ENCODE results near the gene PDE6A.
A peak's percentile ranks its signal among the peaks of the same experiment; 100 is the strongest.

Gene PDE6A

DNA sequence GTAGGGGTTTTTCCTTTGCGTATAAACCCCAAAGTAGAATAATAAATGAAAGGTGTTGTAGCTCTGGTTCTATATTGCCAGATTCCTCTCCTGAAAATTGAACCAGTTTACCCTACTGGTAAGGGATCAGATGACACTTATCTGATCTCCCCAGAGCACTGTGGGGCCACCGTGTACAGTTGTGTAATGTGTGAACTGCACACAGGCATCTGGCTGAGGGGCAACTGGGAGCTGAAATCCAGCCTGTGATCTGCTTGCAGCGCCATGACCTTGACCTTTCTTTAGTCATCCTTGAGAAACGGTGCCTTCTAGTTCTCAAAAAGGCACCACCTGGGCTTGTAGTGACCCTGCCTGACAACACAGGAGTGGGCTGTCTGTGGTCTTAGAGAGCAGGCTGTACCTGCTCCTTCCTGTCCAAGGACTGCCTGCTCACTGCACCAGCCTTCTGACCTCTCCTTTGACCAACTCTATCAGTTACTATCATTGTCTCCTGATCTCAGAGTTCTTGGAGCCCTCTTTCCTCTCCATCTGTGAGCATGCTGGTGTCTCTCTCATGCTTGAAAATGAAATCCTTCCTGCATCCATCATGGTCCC lies 40.2 kb downstream of the PDE6A start:
- TF ChIP-seq, protein P1, sequence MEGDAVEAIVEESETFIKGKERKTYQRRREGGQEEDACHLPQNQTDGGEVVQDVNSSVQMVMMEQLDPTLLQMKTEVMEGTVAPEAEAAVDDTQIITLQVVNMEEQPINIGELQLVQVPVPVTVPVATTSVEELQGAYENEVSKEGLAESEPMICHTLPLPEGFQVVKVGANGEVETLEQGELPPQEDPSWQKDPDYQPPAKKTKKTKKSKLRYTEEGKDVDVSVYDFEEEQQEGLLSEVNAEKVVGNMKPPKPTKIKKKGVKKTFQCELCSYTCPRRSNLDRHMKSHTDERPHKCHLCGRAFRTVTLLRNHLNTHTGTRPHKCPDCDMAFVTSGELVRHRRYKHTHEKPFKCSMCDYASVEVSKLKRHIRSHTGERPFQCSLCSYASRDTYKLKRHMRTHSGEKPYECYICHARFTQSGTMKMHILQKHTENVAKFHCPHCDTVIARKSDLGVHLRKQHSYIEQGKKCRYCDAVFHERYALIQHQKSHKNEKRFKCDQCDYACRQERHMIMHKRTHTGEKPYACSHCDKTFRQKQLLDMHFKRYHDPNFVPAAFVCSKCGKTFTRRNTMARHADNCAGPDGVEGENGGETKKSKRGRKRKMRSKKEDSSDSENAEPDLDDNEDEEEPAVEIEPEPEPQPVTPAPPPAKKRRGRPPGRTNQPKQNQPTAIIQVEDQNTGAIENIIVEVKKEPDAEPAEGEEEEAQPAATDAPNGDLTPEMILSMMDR (IDR thresholded peaks at IDR 0.05; ENCODE audit: insufficient read depth, low read length): no peak
- no peak for TF ChIP-seq GABPA (IDR thresholded peaks at IDR 0.05; ENCODE audit: low read depth)
- no peak for TF ChIP-seq SPI1 (IDR thresholded peaks at IDR 0.05; ENCODE audit: borderline replicate concordance, low read depth)
- TF ChIP-seq POLR2AphosphoS5 (IDR thresholded peaks at IDR 0.05; ENCODE audit: low read depth): no peak
- Histone ChIP-seq H3K27ac (replicated peaks) (peak overlapping the region; percentile 9; the same call in 1 of the 2 replicates), H3K4me3 (replicated peaks; ENCODE audit: insufficient read depth, low read length) (no peak overlapping the region), H3K27me3 (ENCODE audit: insufficient read depth, poor library complexity, severe bottlenecking) (no peaks in the 10 kb centered on the region)
- DNase-seq (ENCODE audit: low read depth in 1 of 2, low spot score in 1 of 2): peak in 1 of 2 experiments; percentile 15

DNA sequence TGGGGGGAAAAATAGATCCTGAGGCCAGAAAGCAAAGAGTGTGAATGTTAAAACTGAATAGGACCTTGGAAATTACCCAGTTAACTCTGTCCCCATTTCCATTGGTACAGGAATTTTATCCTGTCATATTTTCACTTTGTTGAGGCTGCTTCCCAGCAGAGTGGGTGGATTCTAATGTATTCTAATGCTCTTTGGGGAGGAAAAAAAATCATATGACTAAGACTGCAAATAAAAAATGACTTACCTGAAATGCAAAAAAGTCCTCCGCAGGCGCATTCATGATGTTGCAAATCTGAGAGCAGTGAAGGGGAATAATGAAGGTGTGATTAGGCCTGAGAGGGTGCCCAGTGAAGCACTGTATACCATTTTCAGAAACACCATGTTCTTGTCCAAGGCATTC lies 41.2 kb downstream of the PDE6A start:
- DNase-seq (ENCODE audit: low read depth in 1 of 2, low spot score in 1 of 2): no peak
- no peak overlapping the region for H3K27ac ChIP-seq (replicated peaks)
- no peak overlapping the region for H3K4me3 ChIP-seq (replicated peaks; ENCODE audit: insufficient read depth, low read length)
- TF ChIP-seq GABPA (IDR thresholded peaks at IDR 0.05; ENCODE audit: low read depth) (no peak), SPI1 (IDR thresholded peaks at IDR 0.05; ENCODE audit: borderline replicate concordance, low read depth) (no peak), POLR2AphosphoS5 (IDR thresholded peaks at IDR 0.05; ENCODE audit: low read depth) (no peak)
- TF ChIP-seq, protein P2, sequence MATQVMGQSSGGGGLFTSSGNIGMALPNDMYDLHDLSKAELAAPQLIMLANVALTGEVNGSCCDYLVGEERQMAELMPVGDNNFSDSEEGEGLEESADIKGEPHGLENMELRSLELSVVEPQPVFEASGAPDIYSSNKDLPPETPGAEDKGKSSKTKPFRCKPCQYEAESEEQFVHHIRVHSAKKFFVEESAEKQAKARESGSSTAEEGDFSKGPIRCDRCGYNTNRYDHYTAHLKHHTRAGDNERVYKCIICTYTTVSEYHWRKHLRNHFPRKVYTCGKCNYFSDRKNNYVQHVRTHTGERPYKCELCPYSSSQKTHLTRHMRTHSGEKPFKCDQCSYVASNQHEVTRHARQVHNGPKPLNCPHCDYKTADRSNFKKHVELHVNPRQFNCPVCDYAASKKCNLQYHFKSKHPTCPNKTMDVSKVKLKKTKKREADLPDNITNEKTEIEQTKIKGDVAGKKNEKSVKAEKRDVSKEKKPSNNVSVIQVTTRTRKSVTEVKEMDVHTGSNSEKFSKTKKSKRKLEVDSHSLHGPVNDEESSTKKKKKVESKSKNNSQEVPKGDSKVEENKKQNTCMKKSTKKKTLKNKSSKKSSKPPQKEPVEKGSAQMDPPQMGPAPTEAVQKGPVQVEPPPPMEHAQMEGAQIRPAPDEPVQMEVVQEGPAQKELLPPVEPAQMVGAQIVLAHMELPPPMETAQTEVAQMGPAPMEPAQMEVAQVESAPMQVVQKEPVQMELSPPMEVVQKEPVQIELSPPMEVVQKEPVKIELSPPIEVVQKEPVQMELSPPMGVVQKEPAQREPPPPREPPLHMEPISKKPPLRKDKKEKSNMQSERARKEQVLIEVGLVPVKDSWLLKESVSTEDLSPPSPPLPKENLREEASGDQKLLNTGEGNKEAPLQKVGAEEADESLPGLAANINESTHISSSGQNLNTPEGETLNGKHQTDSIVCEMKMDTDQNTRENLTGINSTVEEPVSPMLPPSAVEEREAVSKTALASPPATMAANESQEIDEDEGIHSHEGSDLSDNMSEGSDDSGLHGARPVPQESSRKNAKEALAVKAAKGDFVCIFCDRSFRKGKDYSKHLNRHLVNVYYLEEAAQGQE (IDR thresholded peaks at IDR 0.05; ENCODE audit: insufficient replicate concordance, low read depth): no peak
- TF ChIP-seq, protein P1 (IDR thresholded peaks at IDR 0.05; ENCODE audit: insufficient read depth, low read length): no peak
- H3K27me3 ChIP-seq (ENCODE audit: insufficient read depth, poor library complexity, severe bottlenecking): no peaks in the 10 kb centered on the region

DNA sequence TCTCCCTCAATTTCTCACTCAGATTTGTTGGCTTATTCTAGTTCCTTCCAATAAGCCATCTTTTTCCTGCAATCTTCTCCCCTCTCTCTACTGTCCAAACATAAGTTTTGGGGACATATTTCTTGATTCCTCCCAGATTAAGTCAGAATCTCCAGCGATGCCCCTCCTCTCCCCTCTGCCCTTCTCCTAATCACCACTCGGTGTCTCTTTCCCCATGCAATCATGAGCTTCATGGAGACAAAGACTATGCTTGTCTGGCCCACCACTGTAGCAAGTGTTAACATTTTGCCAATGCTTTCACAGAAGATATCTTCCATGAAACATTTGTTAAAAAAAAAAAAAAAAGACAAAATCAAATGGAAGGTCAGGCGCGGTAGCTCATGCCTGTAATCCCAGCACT lies 42.4 kb downstream of the PDE6A start:
- TF ChIP-seq, protein P2 (IDR thresholded peaks at IDR 0.05; ENCODE audit: insufficient replicate concordance, low read depth): no peak
- no peak for TF ChIP-seq SPI1 (IDR thresholded peaks at IDR 0.05; ENCODE audit: borderline replicate concordance, low read depth)
- TF ChIP-seq, protein P1 (IDR thresholded peaks at IDR 0.05; ENCODE audit: insufficient read depth, low read length): no peak
- no peak for TF ChIP-seq GABPA (IDR thresholded peaks at IDR 0.05; ENCODE audit: low read depth)
- TF ChIP-seq POLR2AphosphoS5 (IDR thresholded peaks at IDR 0.05; ENCODE audit: low read depth): no peak
- no peaks in the 10 kb centered on the region for H3K27me3 ChIP-seq (ENCODE audit: insufficient read depth, poor library complexity, severe bottlenecking)
- DNase-seq (ENCODE audit: low read depth in 1 of 2, low spot score in 1 of 2): no peak
- H3K4me3 ChIP-seq (replicated peaks; ENCODE audit: insufficient read depth, low read length): no peak overlapping the region
- no peak overlapping the region for H3K27ac ChIP-seq (replicated peaks)

DNA sequence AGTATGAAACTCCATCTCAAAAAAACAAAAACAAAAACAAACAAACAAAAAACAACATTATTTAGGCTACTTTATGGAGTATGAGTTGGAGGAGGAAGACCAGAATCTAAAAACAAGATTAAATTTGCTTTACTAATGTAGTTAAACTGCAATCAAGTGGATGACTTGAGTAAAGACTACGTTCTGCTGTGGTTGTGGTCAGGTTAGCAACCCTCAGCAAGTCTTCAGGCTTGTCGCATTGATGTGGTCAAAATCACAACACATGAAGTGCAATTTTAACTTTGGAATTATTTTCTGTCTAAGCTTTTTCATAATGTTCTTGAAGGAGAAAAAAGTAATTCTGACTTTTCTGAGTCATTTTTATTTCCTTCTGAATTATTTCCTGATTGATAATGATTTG lies 43.1 kb downstream of the PDE6A start:
- TF ChIP-seq, protein P2 (IDR thresholded peaks at IDR 0.05; ENCODE audit: insufficient replicate concordance, low read depth): no peak
- TF ChIP-seq SPI1 (IDR thresholded peaks at IDR 0.05; ENCODE audit: borderline replicate concordance, low read depth) (no peak), POLR2AphosphoS5 (IDR thresholded peaks at IDR 0.05; ENCODE audit: low read depth) (no peak), GABPA (IDR thresholded peaks at IDR 0.05; ENCODE audit: low read depth) (no peak)
- TF ChIP-seq, protein P1 (IDR thresholded peaks at IDR 0.05; ENCODE audit: insufficient read depth, low read length): no peak
- H3K27me3 ChIP-seq (ENCODE audit: insufficient read depth, poor library complexity, severe bottlenecking): no peaks in the 10 kb centered on the region
- H3K4me3 ChIP-seq (replicated peaks; ENCODE audit: insufficient read depth, low read length): no peak overlapping the region
- no peak overlapping the region for H3K27ac ChIP-seq (replicated peaks)
- DNase-seq (ENCODE audit: low read depth in 1 of 2, low spot score in 1 of 2): no peak

All from HL-60 (cell line).